Activated T-cell treated with anti-CD3 and anti-CD28 coated beads for 1 hour (primary cell): ENCODE data around the gene SPDYE3.

ENCODE experiments used
- DNase-seq: peaks from one replicate; pipeline ENCODE4 v3.0.0-alpha.2; 2020; ENCODE audit warnings: low read depth

The SPDYE3 gene

DNA sequence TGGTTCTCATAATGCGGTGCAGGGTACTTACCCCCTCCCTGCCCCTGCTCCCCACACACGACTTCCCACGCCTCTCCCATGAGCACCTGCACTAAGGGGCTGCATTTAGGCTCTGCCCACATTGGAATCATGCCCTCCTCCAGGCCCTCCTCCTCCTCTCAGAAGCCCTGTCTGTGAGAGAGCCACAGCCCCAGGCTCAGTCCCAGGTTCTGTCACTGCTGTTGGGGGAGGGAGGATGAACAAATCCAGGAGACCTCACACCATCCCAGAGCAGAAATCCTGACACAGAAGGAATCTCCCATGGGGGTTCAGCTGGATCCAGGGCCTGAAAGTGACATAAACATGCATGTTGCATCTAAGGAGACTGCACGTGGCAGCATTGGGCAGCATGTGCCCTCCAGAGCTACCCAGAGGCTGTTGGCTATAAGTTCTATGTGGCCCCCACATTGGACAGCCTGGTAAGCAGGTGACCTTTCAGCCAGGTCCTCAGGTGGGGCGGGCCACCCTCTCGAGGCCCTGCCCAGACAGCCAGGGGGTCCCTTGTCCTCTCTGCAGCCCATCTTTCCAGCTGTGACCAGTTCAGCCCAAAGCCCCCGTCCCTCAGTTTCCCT is 64.2 kb downstream of the SPDYE3 start:
- no peak for DNase-seq
